IMR-90 (cell line): ENCODE data around the gene HMOX2.

Experiments
- CHD1 ChIP-seq: IDR thresholded peaks from 2 replicates; pipeline ENCODE4 v1.6.1; 2012; ENCODE audit warnings: low read depth, low read length, improper control_type of control experiment
- RAD21 ChIP-seq: IDR thresholded peaks from 2 replicates; pipeline ENCODE4 v1.6.1; 2012; ENCODE audit warnings: low read length, improper control_type of control experiment
- TF ChIP-seq, protein P1 (sequence below): conservative IDR thresholded peaks from 2 replicates; pipeline ENCODE4 v1.5.1; 2012; ENCODE audit warnings: mild to moderate bottlenecking, low read depth, low read length, improper control_type of control experiment

GRCh38 chr16:4455951-4456350 lies 20.2 kb upstream of the HMOX2 start:
- TF ChIP-seq, protein P1, sequence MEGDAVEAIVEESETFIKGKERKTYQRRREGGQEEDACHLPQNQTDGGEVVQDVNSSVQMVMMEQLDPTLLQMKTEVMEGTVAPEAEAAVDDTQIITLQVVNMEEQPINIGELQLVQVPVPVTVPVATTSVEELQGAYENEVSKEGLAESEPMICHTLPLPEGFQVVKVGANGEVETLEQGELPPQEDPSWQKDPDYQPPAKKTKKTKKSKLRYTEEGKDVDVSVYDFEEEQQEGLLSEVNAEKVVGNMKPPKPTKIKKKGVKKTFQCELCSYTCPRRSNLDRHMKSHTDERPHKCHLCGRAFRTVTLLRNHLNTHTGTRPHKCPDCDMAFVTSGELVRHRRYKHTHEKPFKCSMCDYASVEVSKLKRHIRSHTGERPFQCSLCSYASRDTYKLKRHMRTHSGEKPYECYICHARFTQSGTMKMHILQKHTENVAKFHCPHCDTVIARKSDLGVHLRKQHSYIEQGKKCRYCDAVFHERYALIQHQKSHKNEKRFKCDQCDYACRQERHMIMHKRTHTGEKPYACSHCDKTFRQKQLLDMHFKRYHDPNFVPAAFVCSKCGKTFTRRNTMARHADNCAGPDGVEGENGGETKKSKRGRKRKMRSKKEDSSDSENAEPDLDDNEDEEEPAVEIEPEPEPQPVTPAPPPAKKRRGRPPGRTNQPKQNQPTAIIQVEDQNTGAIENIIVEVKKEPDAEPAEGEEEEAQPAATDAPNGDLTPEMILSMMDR: no peak
- TF ChIP-seq RAD21 (no peak), CHD1 (no peak)
